SK-N-SH (cell line): ENCODE results near the gene ORM1. TPM values are rescaled to one million over a fixed set of nuclear protein-coding genes. Genes with fewer than 3 reads are reported as not detected.

Source experiments
- CTCF ChIA-PET: fragments of 300-600, 350-600 bp; formaldehyde crosslinking; extraction: SDS; loops from one replicate; lab custom pipeline; 2021; lab: Yijun Ruan, JAX
- POLR2A ChIA-PET: fragments of 350-600 bp; sonication (Branson Sonifier 250); formaldehyde crosslinking; extraction: SDS; loops from one replicate; lab custom pipeline; 2020; ENCODE audit warnings: antibody characterized with exemption, inconsistent platforms; lab: Yijun Ruan, JAX
- DNase-seq: peaks from one replicate; pipeline ENCODE4 v3.0.0; 2012
- H2AFZ ChIP-seq: fragments of 200-600 bp; sonication (generic); 2 replicates; pipeline ENCODE4 v1.8.1; 2016; ENCODE audit warnings: antibody characterized with exemption, mild to moderate bottlenecking, low read depth
- H3F3A ChIP-seq: fragments of 200-600 bp; sonication (generic); replicated peaks from 2 replicates; pipeline ENCODE3; 2016; ENCODE audit warnings: antibody characterized with exemption, mild to moderate bottlenecking; ENCODE audit not compliant: insufficient read depth
- H3K27ac ChIP-seq, 2 experiments: fragments of 200-500 bp in 1 of 2; fragments of 200-600 bp in 1 of 2; sonication (Bioruptor generic) in 1 of 2; sonication (generic), shearing (Covaris generic) in 1 of 2; 2 replicates each; pipeline versions ENCODE4 v1.5.1 to v1.6.1; 2014 to 2016; ENCODE audit warnings: low read depth in 2 of 2, inconsistent platforms in 1 of 2, low read length in 1 of 2, mild to moderate bottlenecking in 1 of 2, mixed read lengths in 1 of 2
- H3K27me3 ChIP-seq: fragments of 200-600 bp; sonication (generic), shearing (Covaris generic); 2 replicates; pipeline ENCODE4 v1.6.1; 2016; ENCODE audit warnings: mixed run types; ENCODE audit not compliant: insufficient read depth
- H3K36me3 ChIP-seq, 2 experiments: fragments of 200-500 bp in 1 of 2; fragments of 200-600 bp in 1 of 2; sonication (Bioruptor generic) in 1 of 2; sonication (generic) in 1 of 2; replicated peaks in 1 of 2; 2 replicates each; pipeline versions ENCODE3 to v1.5.1; 2014 to 2016; ENCODE audit warnings: low read length in 1 of 2, mild to moderate bottlenecking in 1 of 2; ENCODE audit not compliant: insufficient read depth in 2 of 2, control insufficient read depth in 1 of 2
- H3K4me1 ChIP-seq, 2 experiments: fragments of 200-500 bp in 1 of 2; fragments of 200-600 bp in 1 of 2; sonication (Bioruptor generic) in 1 of 2; sonication (generic), shearing (Covaris generic) in 1 of 2; 2 replicates each; pipeline versions ENCODE4 v1.5.1 to v1.6.1; 2014 to 2016; ENCODE audit warnings: low read depth in 1 of 2, low read length in 1 of 2, mixed run types in 1 of 2; ENCODE audit not compliant: insufficient read depth in 2 of 2, control insufficient read depth in 1 of 2
- H3K4me2 ChIP-seq: fragments of 200-600 bp; sonication (generic), shearing (Covaris generic); 2 replicates; pipeline ENCODE4 v1.6.1; 2017; ENCODE audit warnings: mixed run types
- H3K4me3 ChIP-seq, 2 experiments: fragments of 200-500 bp in 1 of 2; fragments of 200-600 bp in 1 of 2; sonication (Bioruptor generic) in 1 of 2; sonication (generic), shearing (Covaris generic) in 1 of 2; 2 replicates each; pipeline versions ENCODE4 v1.5.1 to v1.8.1; 2014 to 2016; ENCODE audit warnings: low read depth in 2 of 2, inconsistent platforms in 1 of 2, low read length in 1 of 2, mild to moderate bottlenecking in 1 of 2, mixed read lengths in 1 of 2, moderate library complexity in 1 of 2
- H3K79me2 ChIP-seq: fragments of 200-600 bp; sonication (generic); 2 replicates; pipeline ENCODE4 v1.8.1; 2017; ENCODE audit warnings: mild to moderate bottlenecking; ENCODE audit not compliant: insufficient read depth
- H3K9ac ChIP-seq: fragments of 200-600 bp; sonication (generic); 2 replicates; pipeline ENCODE4 v1.6.1; 2017; ENCODE audit warnings: mixed run types
- H3K9me2 ChIP-seq: fragments of 200-600 bp; sonication (generic); 2 replicates; pipeline ENCODE4 v1.6.1; 2017; ENCODE audit warnings: mixed run types
- H3K9me3 ChIP-seq: fragments of 200-600 bp; sonication (generic); 2 replicates; pipeline ENCODE4 v1.6.1; 2017; ENCODE audit warnings: mixed run types, mild to moderate bottlenecking, moderate library complexity
- H4K20me1 ChIP-seq: fragments of 200-600 bp; sonication (generic); 2 replicates; pipeline ENCODE4 v1.6.1; 2017; ENCODE audit warnings: mild to moderate bottlenecking, mixed run types; ENCODE audit not compliant: insufficient read depth
- ELF1 ChIP-seq: IDR thresholded peaks from 2 replicates; pipeline ENCODE4 v1.4.0; 2012
- EZH2phosphoT487 ChIP-seq: fragments of 200-600 bp; sonication (generic); IDR thresholded peaks from 2 replicates; pipeline ENCODE4 v1.6.1; 2017; ENCODE audit warnings: low read depth, mixed run types, mild to moderate bottlenecking, antibody characterized with exemption, moderate library complexity, borderline replicate concordance
- FOXM1 ChIP-seq: IDR thresholded peaks from 2 replicates; pipeline ENCODE4 v1.4.0; 2012; ENCODE audit warnings: low read depth, mild to moderate bottlenecking
- GABPA ChIP-seq: IDR thresholded peaks from 2 replicates; pipeline ENCODE4 v1.4.0; 2012; ENCODE audit warnings: low read depth, mild to moderate bottlenecking
- GATA2 ChIP-seq: sonication (generic); formaldehyde crosslinking; IDR thresholded peaks from 2 replicates; pipeline ENCODE4 v1.5.0; 2020; ENCODE audit warnings: mild to moderate bottlenecking, missing genetic modification reagents
- NRF1 ChIP-seq: IDR thresholded peaks from 2 replicates; pipeline ENCODE4 v1.6.1; 2012; ENCODE audit warnings: low read depth, mild to moderate bottlenecking, low read length
- POLR2AphosphoS5 ChIP-seq: IDR thresholded peaks from 2 replicates; pipeline ENCODE4 v1.6.1; 2012; ENCODE audit warnings: low read depth, low read length
- RFX5 ChIP-seq: IDR thresholded peaks from 2 replicates; pipeline ENCODE4 v1.6.1; 2012; ENCODE audit warnings: mild to moderate bottlenecking, improper control_type of control experiment, low read length
- RXRA ChIP-seq: IDR thresholded peaks from 2 replicates; pipeline ENCODE4 v1.4.0; 2012; ENCODE audit warnings: low read depth, mild to moderate bottlenecking, borderline replicate concordance
- TCF12 ChIP-seq: IDR thresholded peaks from 2 replicates; pipeline ENCODE4 v1.4.0; 2012
- TEAD4 ChIP-seq: IDR thresholded peaks from 2 replicates; pipeline ENCODE4 v1.4.0; 2012; ENCODE audit warnings: mild to moderate bottlenecking, borderline replicate concordance; ENCODE audit not compliant: insufficient read depth
- USF1 ChIP-seq: IDR thresholded peaks from 2 replicates; pipeline ENCODE4 v1.4.0; 2012; ENCODE audit warnings: low read depth, borderline replicate concordance
- YY1 ChIP-seq: IDR thresholded peaks from 2 replicates; pipeline ENCODE4 v1.4.0; 2012; ENCODE audit warnings: low read depth, mild to moderate bottlenecking
- WGBS: methylation state at CpG from one replicate; pipeline ENCODE4 v1.1.6; 2017; ENCODE audit warnings: low lambda C conversion rate; 5-methylcytosine and 5-hydroxymethylcytosine counted together
- polyA plus RNA-seq, 3 experiments: library from polyadenylated mRNA; depleted of rRNA; stranded (reverse); fragments of >200 nt; gene quantifications; 2 replicates each; pipeline ENCODE4 v1.2.3, GENCODE V29; 2012
- TF ChIP-seq, protein P1 (sequence below): IDR thresholded peaks from 2 replicates; pipeline ENCODE4 v1.4.0; 2012; ENCODE audit warnings: low read depth, borderline replicate concordance
- TF ChIP-seq, protein P2 (sequence below): fragments of 150-350 bp; IDR thresholded peaks from 2 replicates; pipeline ENCODE4 v1.6.1; 2017; ENCODE audit warnings: antibody characterized with exemption, low read length, low read depth, borderline replicate concordance

ORM1 gene
- polyA plus RNA-seq, 1 of the 3 experiments (the other 2 are of a cell fraction) = not detected

DNA sequence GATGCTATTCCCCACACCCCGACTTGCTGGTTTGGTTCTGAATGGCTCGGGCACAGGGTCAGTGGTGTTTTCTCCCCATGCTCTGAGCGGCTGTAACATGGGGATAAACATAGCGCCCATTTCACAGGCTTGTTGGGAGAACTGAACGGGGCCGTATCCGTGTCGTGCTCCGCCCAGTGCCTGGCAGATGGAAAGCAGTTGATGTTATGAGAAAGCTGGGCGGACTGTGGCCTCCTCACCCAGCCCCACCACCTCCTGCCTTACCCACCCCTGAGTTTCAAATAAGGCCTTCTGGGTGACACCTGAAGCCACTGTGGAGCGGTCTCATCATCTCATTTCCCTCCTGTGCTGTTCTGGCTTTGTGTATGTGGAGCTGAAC is 21.3 kb downstream of the ORM1 start:
- H3F3A ChIP-seq = peaks cover 1% of the 10 kb centered on the region
- no peak for DNase-seq
- no peak for TF ChIP-seq POLR2AphosphoS5
- TF ChIP-seq EZH2phosphoT487 = no peak
- no peak for TF ChIP-seq NRF1
- TF ChIP-seq YY1 = no peak
- TF ChIP-seq RXRA = no peak
- TF ChIP-seq TEAD4 = no peak
- TF ChIP-seq, all 33 proteins: peak for 0
- CTCF ChIA-PET = interaction anchor here (1.5 kb wide), 1 partner anchor 41 kb away, joined by 3 read pairs; no protein-coding TSS in a partner anchor
- H3K4me1 ChIP-seq = peaks cover 6 to 8% of the 10 kb centered on the region in 2 experiments; a peak in 3 of 4 replicates
- no peaks in the 10 kb centered on the region for H3K36me3 ChIP-seq
- no peak overlapping the region for H3K9ac ChIP-seq
- POLR2A ChIA-PET = no interaction called here
- no peaks in the 10 kb centered on the region for H3K9me2 ChIP-seq
- H3K9me3 ChIP-seq = no peaks in the 10 kb centered on the region
- whole genome bisulfite sequencing = 92% methylated on average over 11 of the region's 11 CpGs
- no peak overlapping the region for H3K27ac ChIP-seq
- H2AFZ ChIP-seq = no peak overlapping the region
- H4K20me1 ChIP-seq = no peaks in the 10 kb centered on the region
- no peaks in the 10 kb centered on the region for H3K79me2 ChIP-seq
- no peak overlapping the region for H3K4me3 ChIP-seq
- H3K4me2 ChIP-seq = no peak overlapping the region
- no peaks in the 10 kb centered on the region for H3K27me3 ChIP-seq

GRCh38 chr9:114344692-114345091 is 21.8 kb downstream of the ORM1 start:
- Histone ChIP-seq H3K36me3 (no peaks in the 10 kb centered on the region), H3F3A (peaks cover 5% of the 10 kb centered on the region), H3K27ac (no peak overlapping the region), H3K79me2 (no peaks in the 10 kb centered on the region), H4K20me1 (no peaks in the 10 kb centered on the region), H3K4me2 (no peak overlapping the region), H3K9me3 (no peaks in the 10 kb centered on the region), H3K9ac (no peak overlapping the region), H3K4me3 (no peak overlapping the region), H3K4me1 (peaks cover 6 to 13% of the 10 kb centered on the region in 2 experiments; a peak in 3 of 4 replicates), H2AFZ (no peak overlapping the region), H3K9me2 (no peaks in the 10 kb centered on the region), H3K27me3 (no peaks in the 10 kb centered on the region)
- WGBS = 94% methylated on average over 3 of the region's 3 CpGs
- TF ChIP-seq GABPA (no peak), ELF1 (no peak), RXRA (no peak), RFX5 (no peak), TCF12 (no peak), USF1 (no peak), GATA2 (CRISPR knock-in tag) (no peak), FOXM1 (no peak)
- TF ChIP-seq, protein P1, sequence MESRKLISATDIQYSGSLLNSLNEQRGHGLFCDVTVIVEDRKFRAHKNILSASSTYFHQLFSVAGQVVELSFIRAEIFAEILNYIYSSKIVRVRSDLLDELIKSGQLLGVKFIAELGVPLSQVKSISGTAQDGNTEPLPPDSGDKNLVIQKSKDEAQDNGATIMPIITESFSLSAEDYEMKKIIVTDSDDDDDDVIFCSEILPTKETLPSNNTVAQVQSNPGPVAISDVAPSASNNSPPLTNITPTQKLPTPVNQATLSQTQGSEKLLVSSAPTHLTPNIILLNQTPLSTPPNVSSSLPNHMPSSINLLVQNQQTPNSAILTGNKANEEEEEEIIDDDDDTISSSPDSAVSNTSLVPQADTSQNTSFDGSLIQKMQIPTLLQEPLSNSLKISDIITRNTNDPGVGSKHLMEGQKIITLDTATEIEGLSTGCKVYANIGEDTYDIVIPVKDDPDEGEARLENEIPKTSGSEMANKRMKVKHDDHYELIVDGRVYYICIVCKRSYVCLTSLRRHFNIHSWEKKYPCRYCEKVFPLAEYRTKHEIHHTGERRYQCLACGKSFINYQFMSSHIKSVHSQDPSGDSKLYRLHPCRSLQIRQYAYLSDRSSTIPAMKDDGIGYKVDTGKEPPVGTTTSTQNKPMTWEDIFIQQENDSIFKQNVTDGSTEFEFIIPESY = no peak
- TF ChIP-seq, protein P2, sequence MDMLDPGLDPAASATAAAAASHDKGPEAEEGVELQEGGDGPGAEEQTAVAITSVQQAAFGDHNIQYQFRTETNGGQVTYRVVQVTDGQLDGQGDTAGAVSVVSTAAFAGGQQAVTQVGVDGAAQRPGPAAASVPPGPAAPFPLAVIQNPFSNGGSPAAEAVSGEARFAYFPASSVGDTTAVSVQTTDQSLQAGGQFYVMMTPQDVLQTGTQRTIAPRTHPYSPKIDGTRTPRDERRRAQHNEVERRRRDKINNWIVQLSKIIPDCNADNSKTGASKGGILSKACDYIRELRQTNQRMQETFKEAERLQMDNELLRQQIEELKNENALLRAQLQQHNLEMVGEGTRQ = no peak
- DNase-seq = no peak
- ChIA-PET CTCF (interaction anchor here (1.1 to 1.5 kb wide), 2 partner anchors 41 to 262 kb away, joined by 3 read pairs; no protein-coding TSS in a partner anchor), POLR2A (no interaction called here)
